HCT116 (cell line): ENCODE results near the gene SORBS1. TPM values are rescaled to one million over a fixed set of nuclear protein-coding genes. Genes with fewer than 3 reads are reported as not detected.

ENCODE experiments used
- ATAC-seq: fragments of 200-7000 bp; cut with Tn5 transposase; 2 replicates; pipeline ENCODE4 v1.9.1; 2020; ENCODE audit warnings: mild to moderate bottlenecking, moderate library complexity
- BruUV-seq: library from RNA; stranded (reverse); fragments of 400-500 nt; replicated peaks from 2 replicates; lab custom pipeline; 2021; lab: Mats Ljungman, UMichigan
- CTCF ChIA-PET: fragments of 300-600 bp; sonication (Branson Sonifier 250); formaldehyde crosslinking; loops from one replicate; lab custom pipeline; 2021; ENCODE audit warnings: antibody characterized with exemption; lab: Charles Lee
- POLR2A ChIA-PET: fragments of 300-600, 350-600 bp; sonication (Branson Sonifier 250); formaldehyde crosslinking; loops from one replicate; lab custom pipeline; 2021; ENCODE audit warnings: antibody characterized with exemption; lab: Charles Lee
- RAD21 ChIA-PET, 2 experiments: fragments of 300-600 bp; sonication (Branson Sonifier 250); formaldehyde crosslinking; loops; one replicate each; lab custom pipeline; 2023; ENCODE audit warnings: low total read pairs in 2 of 2; ENCODE audit not compliant: uncharacterized antibody in 2 of 2, unreplicated experiment in 2 of 2, low non-redundant PET in 1 of 2; lab: Charles Lee
- DNase-seq: peaks from one replicate; pipeline ENCODE4 v3.0.0-alpha.2; 2010; ENCODE audit warnings: low read depth, low spot score
- H2AFZ ChIP-seq: fragments of 200-600 bp; shearing (Covaris generic), sonication (generic); 2 replicates; pipeline ENCODE4 v1.6.1; 2017; ENCODE audit warnings: low read depth, mixed run types, mixed read lengths, antibody characterized with exemption, low read length; ENCODE audit not compliant: poor library complexity, severe bottlenecking
- H3K27ac ChIP-seq: 2 replicates; pipeline ENCODE4 v1.5.1; 2012; ENCODE audit warnings: low read depth, low read length
- H3K27me3 ChIP-seq: fragments of 200-600 bp; sonication (generic); 2 replicates; pipeline ENCODE4 v1.6.1; 2016; ENCODE audit warnings: mixed run types, low read length, mixed read lengths; ENCODE audit not compliant: insufficient read depth
- H3K36me3 ChIP-seq, 2 experiments: fragments of 200-500 bp in 1 of 2; fragments of 200-600 bp in 1 of 2; sonication (Bioruptor generic) in 1 of 2; sonication (generic) in 1 of 2; 2 replicates each; pipeline versions ENCODE4 v1.5.1 to v1.6.1; 2014 to 2016; ENCODE audit warnings: low read length in 2 of 2, inconsistent platforms in 1 of 2, mixed read lengths in 1 of 2, mixed run types in 1 of 2; ENCODE audit not compliant: insufficient read depth in 2 of 2, control insufficient read depth in 1 of 2
- H3K4me1 ChIP-seq, 2 experiments: fragments of 200-600 bp in 1 of 2; sonication (generic) in 1 of 2; 2 replicates each; pipeline versions ENCODE4 v1.5.1 to v1.6.1; 2012 to 2017; ENCODE audit warnings: low read length in 2 of 2, inconsistent platforms in 1 of 2, mild to moderate bottlenecking in 1 of 2, mixed read lengths in 1 of 2, mixed run types in 1 of 2, moderate library complexity in 1 of 2; ENCODE audit not compliant: insufficient read depth in 2 of 2, control insufficient read depth in 1 of 2
- H3K4me2 ChIP-seq: fragments of 200-600 bp; sonication (generic); 2 replicates; pipeline ENCODE4 v1.6.1; 2017; ENCODE audit warnings: mixed run types, low read length, mixed read lengths
- H3K4me3 ChIP-seq, 2 experiments: fragments of 200-600 bp in 1 of 2; sonication (generic) in 1 of 2; replicated peaks in 1 of 2; 2 replicates each; pipeline ENCODE4 v1.5.1; 2011 to 2016; ENCODE audit warnings: low read length in 2 of 2, control low read depth in 1 of 2, low read depth in 1 of 2, mild to moderate bottlenecking in 1 of 2, mixed read lengths in 1 of 2, mixed run types in 1 of 2
- H3K79me2 ChIP-seq: fragments of 200-600 bp; sonication (generic); 2 replicates; pipeline ENCODE4 v1.6.1; 2017; ENCODE audit warnings: mild to moderate bottlenecking, mixed run types, low read length, moderate library complexity, mixed read lengths; ENCODE audit not compliant: insufficient read depth
- H3K9ac ChIP-seq: fragments of 200-600 bp; sonication (generic); 2 replicates; pipeline ENCODE4 v1.6.1; 2016; ENCODE audit warnings: low read length, mixed read lengths
- H3K9me2 ChIP-seq: fragments of 200-600 bp; sonication (generic), shearing (Covaris generic); 2 replicates; pipeline ENCODE4 v1.6.1; 2017; ENCODE audit warnings: mixed run types, mild to moderate bottlenecking, moderate library complexity; ENCODE audit not compliant: insufficient read depth
- H3K9me3 ChIP-seq, 2 experiments: fragments of 200-500 bp in 1 of 2; fragments of 200-600 bp in 1 of 2; sonication (Bioruptor generic) in 1 of 2; sonication (generic) in 1 of 2; 2 replicates each; pipeline ENCODE4 v1.6.1; 2014 to 2017; ENCODE audit warnings: low read length in 2 of 2, mixed read lengths in 2 of 2, inconsistent platforms in 1 of 2, low read depth in 1 of 2, mild to moderate bottlenecking in 1 of 2, mixed run types in 1 of 2, moderate library complexity in 1 of 2; ENCODE audit not compliant: control insufficient read depth in 1 of 2, insufficient read depth in 1 of 2
- H4K20me1 ChIP-seq: fragments of 200-600 bp; sonication (generic), shearing (Covaris generic); 2 replicates; pipeline ENCODE4 v1.6.1; 2017; ENCODE audit warnings: mixed run types, mild to moderate bottlenecking, moderate library complexity; ENCODE audit not compliant: insufficient read depth
- EZH2 ChIP-seq: fragments of 200-600 bp; sonication (generic); IDR thresholded peaks from 2 replicates; pipeline ENCODE4 v1.6.1; 2017; ENCODE audit warnings: antibody characterized with exemption, mixed run types
- FOSL1 ChIP-seq: IDR thresholded peaks from 2 replicates; pipeline ENCODE4 v1.6.1; 2012; ENCODE audit warnings: low read depth
- JUND ChIP-seq: IDR thresholded peaks from 2 replicates; pipeline ENCODE4 v1.6.1; 2012
- ZNF274 ChIP-seq: fragments of 200-500 bp; sonication (Bioruptor generic); IDR thresholded peaks from 2 replicates; pipeline ENCODE4 v1.6.1; 2014; ENCODE audit warnings: mild to moderate bottlenecking, low read depth, low read length, inconsistent platforms
- intact Hi-C: fragments of 100-400 bp; cut with micrococcal nuclease; formaldehyde crosslinking; loops from 2 replicates; pipeline ENCODE4 v1.10.0; 2022
- total RNA-seq: library from RNA; stranded (reverse); gene quantifications from one replicate; pipeline ENCODE4 v1.2.1, GENCODE V29; 2021; ENCODE audit not compliant: unreplicated experiment
- TF ChIP-seq, protein P1 (sequence below), 3 experiments: fragments of 200-600 bp in 1 of 3; sonication (generic) in 1 of 3; IDR thresholded peaks in 2 of 3; conservative IDR thresholded peaks in 1 of 3; 2 replicates each; pipeline ENCODE4 v1.5.1; 2012 to 2017; ENCODE audit warnings: low read depth in 2 of 3, low read length in 2 of 3, antibody characterized with exemption in 1 of 3, borderline replicate concordance in 1 of 3, control low read depth in 1 of 3, mild to moderate bottlenecking in 1 of 3, mixed read lengths in 1 of 3, mixed run types in 1 of 3, moderate library complexity in 1 of 3; ENCODE audit not compliant: insufficient read depth in 1 of 3

Gene SORBS1
- total RNA-seq, 1 experiment from 2014 or later, result 3.4 TPM

GRCh38 chr10:95485056-95485844 is 75.9 kb downstream of the SORBS1 start:
- DNase-seq (no peak), ATAC-seq (no peak)
- Histone ChIP-seq H3K9me3 (no peaks in the 10 kb centered on the region), H3K27ac (no peak overlapping the region), H3K36me3 (no peaks in the 10 kb centered on the region), H3K9me2 (no peaks in the 10 kb centered on the region), H4K20me1 (no peaks in the 10 kb centered on the region), H3K4me3 (no peak overlapping the region), H3K9ac (no peak overlapping the region), H3K4me1 (peaks cover 0 to 9% of the 10 kb centered on the region in 2 experiments; a peak in 1 of 4 replicates), H3K79me2 (no peaks in the 10 kb centered on the region), H3K4me2 (no peak overlapping the region), H3K27me3 (no peaks in the 10 kb centered on the region), H2AFZ (no peak overlapping the region)
- BruUV-seq, result no TSS peak
- RAD21 ChIA-PET, result no interaction called here
- TF ChIP-seq, protein P1, sequence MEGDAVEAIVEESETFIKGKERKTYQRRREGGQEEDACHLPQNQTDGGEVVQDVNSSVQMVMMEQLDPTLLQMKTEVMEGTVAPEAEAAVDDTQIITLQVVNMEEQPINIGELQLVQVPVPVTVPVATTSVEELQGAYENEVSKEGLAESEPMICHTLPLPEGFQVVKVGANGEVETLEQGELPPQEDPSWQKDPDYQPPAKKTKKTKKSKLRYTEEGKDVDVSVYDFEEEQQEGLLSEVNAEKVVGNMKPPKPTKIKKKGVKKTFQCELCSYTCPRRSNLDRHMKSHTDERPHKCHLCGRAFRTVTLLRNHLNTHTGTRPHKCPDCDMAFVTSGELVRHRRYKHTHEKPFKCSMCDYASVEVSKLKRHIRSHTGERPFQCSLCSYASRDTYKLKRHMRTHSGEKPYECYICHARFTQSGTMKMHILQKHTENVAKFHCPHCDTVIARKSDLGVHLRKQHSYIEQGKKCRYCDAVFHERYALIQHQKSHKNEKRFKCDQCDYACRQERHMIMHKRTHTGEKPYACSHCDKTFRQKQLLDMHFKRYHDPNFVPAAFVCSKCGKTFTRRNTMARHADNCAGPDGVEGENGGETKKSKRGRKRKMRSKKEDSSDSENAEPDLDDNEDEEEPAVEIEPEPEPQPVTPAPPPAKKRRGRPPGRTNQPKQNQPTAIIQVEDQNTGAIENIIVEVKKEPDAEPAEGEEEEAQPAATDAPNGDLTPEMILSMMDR (IDR thresholded peaks at IDR 0.05 in 2 of 3, conservative IDR thresholded peaks at IDR 0.05 in 1 of 3; ENCODE audit: borderline replicate concordance in 1 of 3, insufficient read depth in 1 of 3, low read depth in 2 of 3, low read length in 2 of 3), result no peak
- TF ChIP-seq EZH2 (no peak), FOSL1 (peak; percentile 27; the same call in 1 of the 2 replicates), ZNF274 (no peak), JUND (peak; percentile 19; the same call in 1 of the 2 replicates)
- CTCF ChIA-PET, result no interaction called here
- POLR2A ChIA-PET, result no interaction called here
- intact Hi-C loops, result no loop called here
